Measurements from ENCODE around the gene SLC27A5.

Gene SLC27A5

GRCh38 chr19:58557221-58558065, 45.7 kb upstream of the SLC27A5 start:
- DNase-seq, result no peak
- Histone ChIP-seq H3K4me1 (ENCODE audit: low read length) (peaks cover 26% of the 10 kb centered on the region), H3K79me2 (ENCODE audit: low read length) (peaks cover 41% of the 10 kb centered on the region), H3K9me3 (replicated peaks; ENCODE audit: insufficient read depth, low read length) (no peaks in the 10 kb centered on the region), H3K9ac (ENCODE audit: low read length) (peak overlapping the region; percentile 82), H2AFZ (ENCODE audit: low read length) (no peak overlapping the region), H3K9me2 (replicated peaks; ENCODE audit: insufficient read depth, low read length) (no peaks in the 10 kb centered on the region), H3K4me2 (ENCODE audit: low read depth, low read length) (peak overlapping the region; percentile 84), H4K20me1 (ENCODE audit: insufficient read depth, low read length) (no peaks in the 10 kb centered on the region), H3K36me3 (replicated peaks; ENCODE audit: insufficient read depth, low read length) (no peaks in the 10 kb centered on the region), H3F3A (ENCODE audit: insufficient read depth, low read length) (peaks cover 53% of the 10 kb centered on the region), H3K27me3 (replicated peaks; ENCODE audit: insufficient read depth, low read length) (no peaks in the 10 kb centered on the region), H3K27ac (ENCODE audit: low read length) (peak overlapping the region; percentile 77; the same call in 1 of the 2 replicates), H3K4me3 (ENCODE audit: low read length) (peak overlapping the region; percentile 97)
- TF ChIP-seq EZH2phosphoT487 (IDR thresholded peaks at IDR 0.05; ENCODE audit: low read length) (no peak), CTCF (IDR thresholded peaks at IDR 0.05; ENCODE audit: low read length) (no peak), EZH2 (optimal IDR thresholded peaks at IDR 0.05; ENCODE audit: low read depth, low read length) (no peak)

GRCh38 chr19:58556622-58557220, 44.9 kb upstream of the SLC27A5 start:
- Histone ChIP-seq H3K27me3 (replicated peaks; ENCODE audit: insufficient read depth, low read length) (no peaks in the 10 kb centered on the region), H3K9me3 (replicated peaks; ENCODE audit: insufficient read depth, low read length) (no peaks in the 10 kb centered on the region), H3K9ac (ENCODE audit: low read length) (peak overlapping the region; percentile 82; the same call in 1 of the 2 replicates), H2AFZ (ENCODE audit: low read length) (no peak overlapping the region), H3K4me3 (ENCODE audit: low read length) (peak overlapping the region; percentile 97), H3K79me2 (ENCODE audit: low read length) (peaks cover 41% of the 10 kb centered on the region), H3K9me2 (replicated peaks; ENCODE audit: insufficient read depth, low read length) (no peaks in the 10 kb centered on the region), H3K4me2 (ENCODE audit: low read depth, low read length) (peak overlapping the region; percentile 84), H3K36me3 (replicated peaks; ENCODE audit: insufficient read depth, low read length) (no peaks in the 10 kb centered on the region), H3F3A (ENCODE audit: insufficient read depth, low read length) (peaks cover 61% of the 10 kb centered on the region), H3K4me1 (ENCODE audit: low read length) (peaks cover 26% of the 10 kb centered on the region), H3K27ac (ENCODE audit: low read length) (peak overlapping the region; percentile 77; the same call in 1 of the 2 replicates), H4K20me1 (ENCODE audit: insufficient read depth, low read length) (no peaks in the 10 kb centered on the region)
- DNase-seq, result no peak
- TF ChIP-seq EZH2 (optimal IDR thresholded peaks at IDR 0.05; ENCODE audit: low read depth, low read length), result no peak
- no peak for TF ChIP-seq CTCF (IDR thresholded peaks at IDR 0.05; ENCODE audit: low read length)
- TF ChIP-seq EZH2phosphoT487 (IDR thresholded peaks at IDR 0.05; ENCODE audit: low read length), result no peak

- Histone ChIP-seq H3K4me1 (ENCODE audit: low read length) (peaks cover 26% of the 10 kb centered on the region), H4K20me1 (ENCODE audit: insufficient read depth, low read length) (peaks cover 2% of the 10 kb centered on the region; the same call in 1 of the 2 replicates), H3K27me3 (replicated peaks; ENCODE audit: insufficient read depth, low read length) (no peaks in the 10 kb centered on the region), H3K4me3 (ENCODE audit: low read length) (no peak overlapping the region), H3K27ac (ENCODE audit: low read length) (no peak overlapping the region; the same call in 1 of the 2 replicates), H3K9me2 (replicated peaks; ENCODE audit: insufficient read depth, low read length) (no peaks in the 10 kb centered on the region), H3K9ac (ENCODE audit: low read length) (no peak overlapping the region; the same call in 1 of the 2 replicates), H3K79me2 (ENCODE audit: low read length) (peaks cover 41% of the 10 kb centered on the region), H3K9me3 (replicated peaks; ENCODE audit: insufficient read depth, low read length) (no peaks in the 10 kb centered on the region), H3K36me3 (replicated peaks; ENCODE audit: insufficient read depth, low read length) (no peaks in the 10 kb centered on the region), H2AFZ (ENCODE audit: low read length) (no peak overlapping the region), H3K4me2 (ENCODE audit: low read depth, low read length) (peak overlapping the region; percentile 98; the same call in 1 of the 2 replicates), H3F3A (ENCODE audit: insufficient read depth, low read length) (peaks cover 67% of the 10 kb centered on the region)
- no peak for DNase-seq
- TF ChIP-seq CTCF (IDR thresholded peaks at IDR 0.05; ENCODE audit: low read length), result no peak
- TF ChIP-seq EZH2 (optimal IDR thresholded peaks at IDR 0.05; ENCODE audit: low read depth, low read length), result no peak
- TF ChIP-seq EZH2phosphoT487 (IDR thresholded peaks at IDR 0.05; ENCODE audit: low read length), result no peak
Measured at GRCh38 chr19:58555920-58556621, 44.3 kb upstream of the SLC27A5 start.

Data from MM.1S (cell line).